HepG2 (cell line): Measurements from ENCODE around the gene ZBTB46. TPM values are rescaled to one million over a fixed set of nuclear protein-coding genes. Genes with fewer than 3 reads are reported as not detected.

Source experiments
- AGO2 ChIP-seq: fragments of 200-400 bp; formaldehyde crosslinking; optimal IDR thresholded peaks from 2 replicates; pipeline ENCODE3; 2017; ENCODE audit warnings: mild to moderate bottlenecking, low read depth, low read length, moderate library complexity
- ARID5B ChIP-seq: IDR thresholded peaks from 2 replicates; pipeline ENCODE4 v1.4.0; 2020; ENCODE audit warnings: mild to moderate bottlenecking, missing genetic modification reagents
- CERS6 ChIP-seq: sonication (generic); formaldehyde crosslinking; IDR thresholded peaks from 2 replicates; pipeline ENCODE4 v1.5.0; 2020; ENCODE audit warnings: missing genetic modification reagents
- DNMT3B ChIP-seq: conservative IDR thresholded peaks from 2 replicates; pipeline ENCODE4 v1.6.1; 2016; ENCODE audit warnings: missing biosample characterization, control low read depth
- HMGA1 ChIP-seq: sonication (generic); formaldehyde crosslinking; conservative IDR thresholded peaks from 2 replicates; pipeline ENCODE4 v1.4.0; 2020; ENCODE audit warnings: missing genetic modification reagents
- HNF1A ChIP-seq, 2 experiments: sonication (generic) in 1 of 2; formaldehyde crosslinking in 1 of 2; IDR thresholded peaks; 2 replicates each; pipeline versions ENCODE4 v1.4.0 to v1.6.1; 2016 to 2020; ENCODE audit warnings: borderline replicate concordance in 1 of 2, low read depth in 1 of 2, mild to moderate bottlenecking in 1 of 2, missing genetic modification reagents in 1 of 2
- KLF15 ChIP-seq: sonication (generic); formaldehyde crosslinking; IDR thresholded peaks from 2 replicates; pipeline ENCODE4 v1.8.1; 2023; ENCODE audit warnings: borderline replicate concordance, mild to moderate bottlenecking, inconsistent platforms, missing genetic modification reagents, mixed read lengths
- NCOA1 ChIP-seq: sonication (generic); formaldehyde crosslinking; IDR thresholded peaks from 2 replicates; pipeline ENCODE4 v1.9.0; 2021; ENCODE audit warnings: missing genetic modification reagents
- NRL ChIP-seq: sonication (generic); formaldehyde crosslinking; IDR thresholded peaks from 2 replicates; pipeline ENCODE4 v1.5.0; 2020; ENCODE audit warnings: missing genetic modification reagents, mild to moderate bottlenecking, moderate library complexity, borderline replicate concordance
- POLR2A ChIP-seq, 2 experiments: IDR thresholded peaks; 2 replicates each; pipeline ENCODE4 v1.6.1; 2011; ENCODE audit warnings: low read depth in 2 of 2, low read length in 2 of 2, mild to moderate bottlenecking in 1 of 2, moderate library complexity in 1 of 2; ENCODE audit not compliant: insufficient read depth in 1 of 2
- SRY ChIP-seq: sonication (generic); formaldehyde crosslinking; IDR thresholded peaks from 2 replicates; pipeline ENCODE4 v1.8.0; 2022; ENCODE audit warnings: mild to moderate bottlenecking, missing genetic modification reagents
- YEATS4 ChIP-seq: sonication (generic); formaldehyde crosslinking; IDR thresholded peaks from 2 replicates; pipeline ENCODE4 v1.4.0; 2020; ENCODE audit warnings: missing genetic modification reagents, borderline replicate concordance
- ZFP36 ChIP-seq: fragments of 150-350 bp; IDR thresholded peaks from 2 replicates; pipeline ENCODE4 v1.6.1; 2018; ENCODE audit warnings: borderline replicate concordance, low read length, low read depth; ENCODE audit not compliant: partially characterized antibody
- ZFP82 ChIP-seq: sonication (generic); formaldehyde crosslinking; IDR thresholded peaks from 2 replicates; pipeline ENCODE4 v1.5.1; 2020; ENCODE audit warnings: mild to moderate bottlenecking, missing genetic modification reagents, borderline replicate concordance
- ZNF12 ChIP-seq: sonication (generic); formaldehyde crosslinking; IDR thresholded peaks from 2 replicates; pipeline ENCODE4 v1.5.0; 2020; ENCODE audit warnings: missing genetic modification reagents
- ZNF337 ChIP-seq: sonication (generic); formaldehyde crosslinking; IDR thresholded peaks from 2 replicates; pipeline ENCODE4 v1.5.1; 2020; ENCODE audit warnings: missing genetic modification reagents, low read depth, mild to moderate bottlenecking, borderline replicate concordance
- ZNF343 ChIP-seq: sonication (generic); formaldehyde crosslinking; IDR thresholded peaks from 2 replicates; pipeline ENCODE4 v1.4.0; 2020; ENCODE audit warnings: mild to moderate bottlenecking, missing genetic modification reagents
- ZNF354B ChIP-seq: sonication (generic); formaldehyde crosslinking; IDR thresholded peaks from 2 replicates; pipeline ENCODE4 v1.8.0; 2022; ENCODE audit warnings: mild to moderate bottlenecking, missing genetic modification reagents
- ZNF652 ChIP-seq: IDR thresholded peaks from 2 replicates; pipeline ENCODE4 v1.6.1; 2016; ENCODE audit warnings: low read depth, borderline replicate concordance
- polyA plus RNA-seq, 8 experiments: library from polyadenylated mRNA; depleted of rRNA in 3 of 8; stranded (reverse) in 7 of 8; unstranded in 1 of 8; fragments of >200 nt; fragmentation: Illumina TruSeq in 4 of 8; extraction: Trizol in 4 of 8; gene quantifications; 2 replicates each; pipeline versions ENCODE4 v1.2.1 to v1.2.3, GENCODE V29; 2011 to 2016; ENCODE audit warnings: low read depth in 4 of 8, missing spikeins in 1 of 8, mixed read lengths in 1 of 8; ENCODE audit not compliant: insufficient read depth in 1 of 8
- total RNA-seq, 5 experiments: library from RNA; depleted of rRNA; stranded (reverse); fragments of >200 nt; fragmentation: Illumina TruSeq; extraction: Trizol; gene quantifications; 2 replicates each; pipeline ENCODE4 v1.2.3, GENCODE V29; 2016; ENCODE audit warnings: low read depth in 1 of 5

The ZBTB46 gene
- total and polyA plus RNA-seq, 2 of the 13 experiments (the other 11 are each of a cell fraction or from before 2014, with no cell fraction given): 1.6 to 13.5 TPM

- no peak for TF ChIP-seq ZNF337 (CRISPR knock-in tag)
- TF ChIP-seq NRL (CRISPR knock-in tag): no peak
- peak in 1 of 2 experiments; percentile 17; a peak in 2 of 4 replicates for TF ChIP-seq POLR2A (IDR thresholded peaks at IDR 0.05; ENCODE audit: insufficient read depth in 1 of 2, low read depth in 2 of 2, low read length in 2 of 2)
- TF ChIP-seq ZNF343 (CRISPR knock-in tag): no peak
- no peak for TF ChIP-seq ZFP36
- TF ChIP-seq HNF1A (IDR thresholded peaks at IDR 0.05; ENCODE audit: low read depth): no peak
- TF ChIP-seq HNF1A (CRISPR knock-in tag; IDR thresholded peaks at IDR 0.05; ENCODE audit: borderline replicate concordance): no peak
- TF ChIP-seq ZNF354B (CRISPR knock-in tag): no peak
- TF ChIP-seq ZNF652 (CRISPR knock-in tag): no peak
- no peak for TF ChIP-seq YEATS4 (CRISPR knock-in tag)
- peak; percentile 87 for TF ChIP-seq AGO2
- TF ChIP-seq HMGA1 (CRISPR knock-in tag): no peak
- no peak for TF ChIP-seq ZNF12
- no peak for TF ChIP-seq ARID5B (CRISPR knock-in tag)
- TF ChIP-seq KLF15 (CRISPR knock-in tag): no peak
- TF ChIP-seq SRY (CRISPR knock-in tag): no peak
- TF ChIP-seq DNMT3B (CRISPR knock-in tag): no peak
- TF ChIP-seq NCOA1 (CRISPR knock-in tag): no peak
- TF ChIP-seq CERS6 (CRISPR knock-in tag): no peak
- TF ChIP-seq ZFP82 (CRISPR knock-in tag): peak; percentile 9; the same call in 1 of the 2 replicates
Observed at GRCh38 chr20:63693733-63694583, 137.1 kb downstream of the ZBTB46 start (continued).
